Parathyroid adenoma (tissue), 2 donors: Measurements from ENCODE around the gene TCTN1.
"Not testable (repeated sequence)": the region's sequence is repeated elsewhere in the genome, so short reads cannot be mapped to it uniquely, and the experiment has no call there.

Experiments
- H2AFZ ChIP-seq: fragments of 300-600 bp; sonication (generic); one replicate; pipeline ENCODE4 v1.7.0; 2017; ENCODE audit warnings: antibody characterized with exemption, mild to moderate bottlenecking
- H3K27ac ChIP-seq: fragments of 300-600 bp; sonication (generic); one replicate; pipeline ENCODE4 v1.7.0; 2017
- H3K27me3 ChIP-seq: fragments of 300-600 bp; sonication (generic); one replicate; pipeline ENCODE4 v1.7.0; 2017; ENCODE audit warnings: low read length; ENCODE audit not compliant: control insufficient read depth, insufficient read depth
- H3K36me3 ChIP-seq: fragments of 300-600 bp; sonication (generic); one replicate; pipeline ENCODE4 v1.7.0; 2017; ENCODE audit warnings: low read length; ENCODE audit not compliant: control insufficient read depth, insufficient read depth
- H3K4me1 ChIP-seq: fragments of 300-600 bp; sonication (generic); one replicate; pipeline ENCODE4 v1.7.0; 2017; ENCODE audit warnings: control low read depth
- H3K4me2 ChIP-seq: fragments of 300-600 bp; sonication (generic); one replicate; pipeline ENCODE4 v1.7.0; 2017; ENCODE audit warnings: low read length
- H3K4me3 ChIP-seq: fragments of 300-600 bp; sonication (generic); one replicate; pipeline ENCODE4 v1.7.0; 2017; ENCODE audit warnings: low read depth, low read length
- H3K79me2 ChIP-seq: fragments of 300-600 bp; sonication (generic); one replicate; pipeline ENCODE4 v1.7.0; 2017; ENCODE audit warnings: control low read depth
- H3K9ac ChIP-seq: fragments of 300-600 bp; sonication (generic); one replicate; pipeline ENCODE4 v1.7.0; 2017; ENCODE audit warnings: mild to moderate bottlenecking
- H3K9me3 ChIP-seq: fragments of 300-600 bp; sonication (generic); one replicate; pipeline ENCODE4 v1.7.0; 2017; ENCODE audit warnings: low read length; ENCODE audit not compliant: control insufficient read depth
- TF ChIP-seq, protein P1 (sequence below): fragments of 300-600 bp; sonication (generic); IDR thresholded peaks from one replicate; pipeline ENCODE4 v1.7.0; 2017; ENCODE audit warnings: antibody characterized with exemption, mild to moderate bottlenecking
- donor health status: primary hyperparathyroidism.

TCTN1 gene

GRCh38 chr12:110649341-110649847 is 35.5 kb downstream of the TCTN1 start:
- H3K4me3 ChIP-seq: no peak overlapping the region
- H3K4me2 ChIP-seq: no peak overlapping the region
- no peaks in the 10 kb centered on the region for H3K4me1 ChIP-seq
- H3K79me2 ChIP-seq: no peaks in the 10 kb centered on the region
- no peak overlapping the region for H3K9ac ChIP-seq
- H3K9me3 ChIP-seq: no peaks in the 10 kb centered on the region
- no peaks in the 10 kb centered on the region for H3K27me3 ChIP-seq
- no peak overlapping the region for H3K27ac ChIP-seq
- H3K36me3 ChIP-seq: no peaks in the 10 kb centered on the region
- TF ChIP-seq, protein P1, sequence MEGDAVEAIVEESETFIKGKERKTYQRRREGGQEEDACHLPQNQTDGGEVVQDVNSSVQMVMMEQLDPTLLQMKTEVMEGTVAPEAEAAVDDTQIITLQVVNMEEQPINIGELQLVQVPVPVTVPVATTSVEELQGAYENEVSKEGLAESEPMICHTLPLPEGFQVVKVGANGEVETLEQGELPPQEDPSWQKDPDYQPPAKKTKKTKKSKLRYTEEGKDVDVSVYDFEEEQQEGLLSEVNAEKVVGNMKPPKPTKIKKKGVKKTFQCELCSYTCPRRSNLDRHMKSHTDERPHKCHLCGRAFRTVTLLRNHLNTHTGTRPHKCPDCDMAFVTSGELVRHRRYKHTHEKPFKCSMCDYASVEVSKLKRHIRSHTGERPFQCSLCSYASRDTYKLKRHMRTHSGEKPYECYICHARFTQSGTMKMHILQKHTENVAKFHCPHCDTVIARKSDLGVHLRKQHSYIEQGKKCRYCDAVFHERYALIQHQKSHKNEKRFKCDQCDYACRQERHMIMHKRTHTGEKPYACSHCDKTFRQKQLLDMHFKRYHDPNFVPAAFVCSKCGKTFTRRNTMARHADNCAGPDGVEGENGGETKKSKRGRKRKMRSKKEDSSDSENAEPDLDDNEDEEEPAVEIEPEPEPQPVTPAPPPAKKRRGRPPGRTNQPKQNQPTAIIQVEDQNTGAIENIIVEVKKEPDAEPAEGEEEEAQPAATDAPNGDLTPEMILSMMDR: no peak
- no peak overlapping the region for H2AFZ ChIP-seq

GRCh38 chr12:110654238-110654637 is 40.3 kb downstream of the TCTN1 start:
- H3K36me3 ChIP-seq, H3K9ac ChIP-seq, H2AFZ ChIP-seq, H3K4me3 ChIP-seq, H3K4me1 ChIP-seq, H3K27ac ChIP-seq, H3K9me3 ChIP-seq, H3K4me2 ChIP-seq, H3K79me2 ChIP-seq, H3K27me3 ChIP-seq: not testable (repeated sequence)

DNA sequence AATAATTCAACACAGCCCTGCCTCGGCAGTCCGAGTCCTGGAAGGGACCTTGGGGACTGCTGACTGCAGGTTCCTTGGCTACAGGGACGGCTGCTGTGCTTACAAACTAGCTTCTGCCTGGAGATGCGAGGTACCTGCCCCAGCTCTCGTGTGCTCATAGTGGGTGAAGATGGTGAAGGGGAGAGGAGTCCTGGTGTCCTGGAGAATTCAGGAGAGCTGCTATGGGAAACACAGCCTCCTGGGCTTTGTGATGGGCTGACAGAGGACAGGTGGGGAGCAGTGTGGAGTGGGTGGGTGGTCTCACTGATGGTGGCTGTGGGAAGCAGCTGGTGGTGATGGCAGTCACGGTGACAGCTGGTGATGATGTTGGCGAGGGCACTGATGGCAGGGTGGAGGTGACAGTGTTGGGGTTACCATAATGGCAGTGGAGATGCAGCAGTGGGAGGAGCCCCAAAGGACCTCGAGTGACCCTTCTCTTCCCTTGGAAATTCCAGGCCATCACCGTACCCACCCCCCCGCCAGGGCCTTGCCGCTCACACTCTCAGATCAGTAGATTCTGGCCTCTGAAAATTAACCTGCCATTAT is 42.2 kb downstream of the TCTN1 start:
- Histone ChIP-seq H3K27me3 (no peaks in the 10 kb centered on the region), H3K27ac (no peak overlapping the region), H3K79me2 (no peaks in the 10 kb centered on the region), H3K4me3 (no peak overlapping the region), H3K4me2 (no peak overlapping the region), H3K9me3 (no peaks in the 10 kb centered on the region), H2AFZ (no peak overlapping the region), H3K36me3 (no peaks in the 10 kb centered on the region), H3K9ac (no peak overlapping the region), H3K4me1 (no peaks in the 10 kb centered on the region)
- TF ChIP-seq, protein P1: no peak

DNA sequence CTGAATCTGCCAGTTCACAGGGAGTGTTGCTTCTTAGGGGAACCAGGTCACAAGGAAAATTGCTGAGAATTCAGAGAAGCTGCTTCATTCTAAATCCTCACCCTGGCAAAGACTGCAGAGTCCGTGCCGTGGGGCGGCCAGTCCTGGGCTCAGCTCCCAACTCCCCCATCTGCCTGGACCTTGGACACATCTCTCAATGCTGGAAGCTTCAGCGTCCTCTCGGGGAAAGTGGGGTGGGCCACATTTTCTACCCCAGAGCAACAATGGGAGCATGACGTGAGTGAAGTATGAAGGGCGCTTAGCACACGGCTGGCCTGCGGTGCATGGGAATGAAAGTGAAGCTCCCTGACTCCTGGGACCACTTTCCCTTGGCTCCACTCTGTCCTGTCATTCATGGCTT is 43.8 kb downstream of the TCTN1 start:
- Histone ChIP-seq H3K4me2 (no peak overlapping the region), H3K4me1 (no peaks in the 10 kb centered on the region), H3K4me3 (no peak overlapping the region), H3K9ac (no peak overlapping the region), H2AFZ (no peak overlapping the region), H3K36me3 (no peaks in the 10 kb centered on the region), H3K27me3 (no peaks in the 10 kb centered on the region), H3K79me2 (no peaks in the 10 kb centered on the region), H3K9me3 (no peaks in the 10 kb centered on the region), H3K27ac (no peak overlapping the region)
- TF ChIP-seq, protein P1: no peak

DNA sequence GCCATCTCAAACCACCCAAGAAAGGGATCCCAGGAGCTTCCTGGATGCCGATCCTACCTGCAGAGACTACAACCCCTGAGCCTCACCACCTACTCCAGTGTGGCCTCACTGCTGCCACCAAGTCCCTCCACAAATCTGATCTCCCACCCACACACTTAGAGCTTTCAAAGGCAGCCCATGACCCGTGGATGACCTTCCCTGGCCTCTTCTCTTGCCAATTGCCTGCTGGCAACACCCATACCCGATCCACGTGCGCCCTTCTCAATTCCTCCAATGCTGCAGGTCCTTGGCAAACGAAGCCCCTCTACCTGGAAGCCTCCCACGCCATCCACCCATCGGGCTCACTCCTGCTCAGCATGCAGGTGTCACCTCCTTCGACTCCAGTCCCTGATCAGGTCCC is 44.3 kb downstream of the TCTN1 start:
- Histone ChIP-seq H3K9me3 (no peaks in the 10 kb centered on the region), H2AFZ (no peak overlapping the region), H3K27ac (no peak overlapping the region), H3K27me3 (no peaks in the 10 kb centered on the region), H3K9ac (no peak overlapping the region), H3K79me2 (no peaks in the 10 kb centered on the region), H3K4me3 (no peak overlapping the region), H3K4me2 (no peak overlapping the region), H3K4me1 (no peaks in the 10 kb centered on the region), H3K36me3 (no peaks in the 10 kb centered on the region)
- TF ChIP-seq, protein P1: no peak
